Mucosa of descending colon (tissue), 3 donors: Measurements from ENCODE around the gene RAF1. TPM values are rescaled to one million over a fixed set of nuclear protein-coding genes. Genes with fewer than 3 reads are reported as not detected.

Experiments used
- ATAC-seq: fragments of 200-7000 bp; cut with Tn5 transposase; one replicate; pipeline ENCODE4 v1.9.1; 2020; ENCODE audit warnings: mild to moderate bottlenecking, moderate library complexity
- DNase-seq, 3 donors: peaks; one replicate each; pipeline ENCODE4 v3.0.0-alpha.2; 2020
- H3K36me3 ChIP-seq: fragments of 200-600 bp; one replicate; pipeline ENCODE4 v1.8.0; 2021; ENCODE audit warnings: low read depth, mild to moderate bottlenecking
- H3K4me1 ChIP-seq: fragments of 200-600 bp; one replicate; pipeline ENCODE4 v1.8.0; 2021; ENCODE audit warnings: low read depth, mild to moderate bottlenecking
- H3K4me3 ChIP-seq: fragments of 200-600 bp; one replicate; pipeline ENCODE4 v1.8.0; 2021; ENCODE audit warnings: mild to moderate bottlenecking
- H3K9me3 ChIP-seq: fragments of 200-600 bp; one replicate; pipeline ENCODE4 v1.8.0; 2021; ENCODE audit warnings: mild to moderate bottlenecking
- intact Hi-C, 2 donors: fragments of 100-400 bp; cut with DNase I in 1 of 2; cut with micrococcal nuclease in 1 of 2; formaldehyde crosslinking; loops; one replicate each; pipeline versions ENCODE4 v1.11.0 to v1.11.1; 2022; cut with DNase I, micrococcal nuclease
- total RNA-seq, 3 donors: library from RNA; stranded (reverse); fragmentation: NEBNext Ultra II Directional in 2 of 3; extraction: Animal tissue kit (Norgen Biotek cat#: 25700) in 2 of 3; gene quantifications; one replicate each; pipeline versions ENCODE4 v1.2.1 to v1.2.4, GENCODE V29; 2021 to 2023
- TF ChIP-seq, protein P1 (sequence below): fragments of 200-600 bp; IDR thresholded peaks from one replicate; pipeline ENCODE4 v1.8.0; 2022; ENCODE audit warnings: antibody characterized with exemption, mild to moderate bottlenecking
- donor health status: DM: no; HTN: no; CAD: no; lungs with moderate emphysema.
- donor health status: DM: no; HTN: no; CAD: no.
- donor health status: DM: no; HTN: yes; CAD: no.

RAF1 gene
- total RNA-seq, 3 donors from 2014 or later: 75.4 to 99.7 (median 76.9) TPM

DNA sequence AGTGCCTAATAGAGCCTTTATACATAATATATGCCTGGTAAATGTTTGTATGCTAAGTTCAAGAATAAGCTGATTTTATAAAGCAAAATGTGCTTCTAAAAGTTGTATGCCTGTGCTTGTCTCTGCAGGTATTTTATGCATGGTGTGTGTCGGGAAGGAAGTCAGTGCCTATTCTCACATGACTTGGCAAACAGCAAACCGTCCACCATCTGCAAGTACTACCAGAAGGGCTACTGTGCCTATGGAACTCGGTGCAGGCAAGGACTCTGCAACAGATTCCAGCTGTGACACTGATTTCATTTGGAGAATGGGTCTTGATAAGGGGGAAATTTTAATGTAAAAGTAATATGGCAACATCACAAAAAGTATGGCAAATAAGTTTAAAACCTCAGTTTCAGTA, 95.2 kb downstream of the RAF1 start:
- ATAC-seq (no peak), DNase-seq (no peak)
- Histone ChIP-seq H3K4me1 (no peaks in the 10 kb centered on the region), H3K9me3 (no peaks in the 10 kb centered on the region), H3K36me3 (peaks cover 12% of the 10 kb centered on the region), H3K4me3 (no peak overlapping the region)
- intact Hi-C loops: no loop called here
- TF ChIP-seq, protein P1, sequence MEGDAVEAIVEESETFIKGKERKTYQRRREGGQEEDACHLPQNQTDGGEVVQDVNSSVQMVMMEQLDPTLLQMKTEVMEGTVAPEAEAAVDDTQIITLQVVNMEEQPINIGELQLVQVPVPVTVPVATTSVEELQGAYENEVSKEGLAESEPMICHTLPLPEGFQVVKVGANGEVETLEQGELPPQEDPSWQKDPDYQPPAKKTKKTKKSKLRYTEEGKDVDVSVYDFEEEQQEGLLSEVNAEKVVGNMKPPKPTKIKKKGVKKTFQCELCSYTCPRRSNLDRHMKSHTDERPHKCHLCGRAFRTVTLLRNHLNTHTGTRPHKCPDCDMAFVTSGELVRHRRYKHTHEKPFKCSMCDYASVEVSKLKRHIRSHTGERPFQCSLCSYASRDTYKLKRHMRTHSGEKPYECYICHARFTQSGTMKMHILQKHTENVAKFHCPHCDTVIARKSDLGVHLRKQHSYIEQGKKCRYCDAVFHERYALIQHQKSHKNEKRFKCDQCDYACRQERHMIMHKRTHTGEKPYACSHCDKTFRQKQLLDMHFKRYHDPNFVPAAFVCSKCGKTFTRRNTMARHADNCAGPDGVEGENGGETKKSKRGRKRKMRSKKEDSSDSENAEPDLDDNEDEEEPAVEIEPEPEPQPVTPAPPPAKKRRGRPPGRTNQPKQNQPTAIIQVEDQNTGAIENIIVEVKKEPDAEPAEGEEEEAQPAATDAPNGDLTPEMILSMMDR: no peak

DNA sequence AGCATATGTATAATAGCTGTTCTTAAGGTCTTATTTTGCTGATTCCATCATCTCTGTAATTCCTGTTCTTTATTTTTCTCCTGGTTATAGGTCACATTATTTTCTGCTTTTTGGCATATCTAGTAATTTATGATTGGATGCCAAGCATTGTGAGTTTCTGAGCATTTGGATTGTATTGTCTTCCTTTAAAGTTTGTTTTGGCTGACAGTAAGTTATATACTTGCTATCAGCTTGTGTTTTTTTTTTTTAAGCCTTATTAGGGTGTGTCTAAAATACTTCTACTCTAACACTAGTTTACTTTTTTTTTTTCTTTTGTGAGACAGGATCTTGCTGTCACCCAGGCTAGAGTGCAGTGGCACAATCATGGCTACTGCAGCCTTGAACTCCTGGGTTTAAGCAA, 96.9 kb downstream of the RAF1 start:
- ATAC-seq (no peak), DNase-seq (no peak)
- Histone ChIP-seq H3K4me3 (no peak overlapping the region), H3K4me1 (no peaks in the 10 kb centered on the region), H3K9me3 (no peaks in the 10 kb centered on the region), H3K36me3 (peaks cover 7% of the 10 kb centered on the region)
- intact Hi-C loops: no loop called here
- TF ChIP-seq, protein P1: no peak

DNA sequence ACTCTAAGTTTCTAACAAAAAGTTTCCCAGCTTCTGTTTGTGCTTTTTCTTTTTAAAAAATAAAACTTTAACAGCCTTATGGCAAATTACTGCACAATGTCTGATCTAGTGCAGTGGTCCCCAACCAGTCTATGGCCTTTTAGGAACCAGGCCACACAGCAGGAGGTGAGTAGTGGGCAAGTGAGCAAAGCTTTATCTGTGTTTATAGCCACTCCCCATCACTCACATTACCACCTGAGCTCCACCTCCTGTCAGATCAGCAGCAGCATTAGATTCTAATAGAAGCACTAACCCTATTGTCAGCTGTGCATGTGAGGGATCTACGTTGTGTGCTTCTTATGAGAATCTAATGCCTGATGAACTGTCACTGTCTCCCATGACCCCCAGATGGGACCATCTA, 101.5 kb downstream of the RAF1 start:
- peaks cover 8% of the 10 kb centered on the region for H3K4me1 ChIP-seq
- DNase-seq (no peak), ATAC-seq (no peak)
- H3K36me3 ChIP-seq: no peaks in the 10 kb centered on the region
- intact Hi-C loops: no loop called here
- TF ChIP-seq, protein P1: no peak
- H3K9me3 ChIP-seq: no peaks in the 10 kb centered on the region
- H3K4me3 ChIP-seq: no peak overlapping the region

DNA sequence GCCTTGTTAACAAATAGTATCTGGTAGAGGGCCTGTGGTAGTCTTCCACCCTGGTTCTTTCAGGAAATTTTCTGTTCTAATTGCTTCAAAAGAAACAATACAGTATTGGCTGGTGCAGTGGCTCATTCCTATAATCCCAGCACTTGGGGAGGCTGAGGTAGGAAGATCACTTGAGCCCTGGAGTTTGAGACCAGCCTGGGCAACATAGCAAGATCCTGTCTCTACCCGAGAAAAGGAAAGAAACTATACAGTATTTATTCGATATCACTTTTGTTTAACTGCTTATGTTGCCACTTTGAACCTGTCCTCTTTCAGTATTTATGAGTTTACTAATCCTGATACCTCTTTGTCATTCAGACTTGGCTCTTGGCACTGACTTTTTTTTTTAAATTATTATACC, 102.5 kb downstream of the RAF1 start:
- Histone ChIP-seq H3K36me3 (no peaks in the 10 kb centered on the region), H3K4me3 (no peak overlapping the region), H3K4me1 (peaks cover 8% of the 10 kb centered on the region), H3K9me3 (no peaks in the 10 kb centered on the region)
- TF ChIP-seq, protein P1: no peak
- ATAC-seq (no peak), DNase-seq (no peak)
- intact Hi-C loops: no loop called here

DNA sequence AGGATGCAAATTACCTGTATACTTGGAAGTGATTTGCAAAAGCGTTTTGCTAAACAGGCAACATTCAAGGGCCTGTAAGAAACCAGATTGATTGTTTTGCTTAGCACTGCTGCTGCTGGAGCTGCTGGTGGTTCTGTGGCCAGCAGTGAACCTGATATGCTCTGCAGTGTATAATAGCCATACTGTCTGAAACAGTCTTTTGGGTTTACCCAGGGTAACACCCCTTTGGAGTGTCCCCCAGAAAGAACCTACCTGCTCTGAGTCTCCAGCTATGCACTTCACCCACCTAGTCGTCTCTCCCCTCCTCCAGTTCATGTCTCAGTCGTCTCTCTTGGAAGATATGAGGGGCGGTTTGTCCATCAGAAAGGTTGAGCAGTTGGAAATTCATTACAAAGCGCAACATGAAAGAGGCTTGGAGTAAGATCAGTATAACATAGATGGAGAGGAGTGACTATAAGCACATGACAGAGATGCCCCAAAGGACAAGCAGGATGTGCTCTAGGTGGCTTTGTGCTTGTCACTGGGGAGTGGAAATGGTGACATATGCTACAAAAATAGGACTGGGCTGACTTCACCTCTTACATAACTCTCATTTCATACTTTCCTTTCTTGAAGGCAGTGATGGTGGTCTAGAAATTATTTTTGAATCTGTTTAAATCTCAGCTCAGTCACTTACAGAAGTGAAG, 103.3 kb downstream of the RAF1 start:
- H3K36me3 ChIP-seq: no peaks in the 10 kb centered on the region
- intact Hi-C loops: no loop called here
- no peaks in the 10 kb centered on the region for H3K9me3 ChIP-seq
- TF ChIP-seq, protein P1: no peak
- H3K4me1 ChIP-seq: peaks cover 11% of the 10 kb centered on the region
- DNase-seq (no peak), ATAC-seq (no peak)
- no peak overlapping the region for H3K4me3 ChIP-seq

DNA sequence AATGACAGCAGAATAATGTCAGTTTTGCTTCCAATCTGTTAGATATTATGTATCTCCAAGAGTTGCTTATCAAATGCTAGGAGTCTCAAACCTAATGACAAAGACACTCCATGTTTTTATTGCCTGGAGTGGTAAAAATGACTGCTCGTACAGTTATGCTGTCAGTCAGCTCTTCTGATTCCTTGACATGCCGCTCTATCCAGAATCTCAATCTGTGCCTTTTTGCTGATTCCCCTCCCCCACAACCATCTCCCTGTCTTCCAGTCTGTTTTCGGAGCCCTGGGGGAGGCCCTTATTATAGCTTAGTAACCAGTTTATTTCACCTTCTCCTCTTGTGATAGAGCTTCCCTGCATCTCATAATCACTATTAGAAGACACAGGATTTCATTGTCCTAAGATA, 104.4 kb downstream of the RAF1 start:
- Histone ChIP-seq H3K4me1 (peaks cover 13% of the 10 kb centered on the region), H3K9me3 (no peaks in the 10 kb centered on the region), H3K36me3 (no peaks in the 10 kb centered on the region), H3K4me3 (no peak overlapping the region)
- ATAC-seq (no peak), DNase-seq (no peak)
- TF ChIP-seq, protein P1: no peak
- intact Hi-C loops: no loop called here
